GM12878 (cell line): ENCODE measurements around the gene SGO1. TPM values are rescaled to one million over a fixed set of nuclear protein-coding genes. Genes with fewer than 3 reads are reported as not detected.

ENCODE experiments used
- BRCA1 ChIP-seq: IDR thresholded peaks from 2 replicates; pipeline ENCODE4 v1.6.1; 2011; ENCODE audit warnings: low read depth, low read length, improper control_type of control experiment
- CBX3 ChIP-seq: fragments of 200-600 bp; sonication (generic); IDR thresholded peaks from 2 replicates; pipeline ENCODE4 v1.6.1; 2016; ENCODE audit warnings: low read depth, borderline replicate concordance
- CHD1 ChIP-seq: IDR thresholded peaks from 2 replicates; pipeline ENCODE4 v1.6.1; 2012; ENCODE audit warnings: low read depth, low read length, improper control_type of control experiment
- JUND ChIP-seq: IDR thresholded peaks from 2 replicates; pipeline ENCODE4 v1.6.1; 2012; ENCODE audit warnings: low read depth, mild to moderate bottlenecking, low read length, improper control_type of control experiment, moderate library complexity
- MXI1 ChIP-seq: fragments of 150-350 bp; IDR thresholded peaks from 2 replicates; pipeline ENCODE4 v1.6.1; 2011; ENCODE audit warnings: low read depth, mild to moderate bottlenecking, inconsistent platforms, low read length, improper control_type of control experiment
- NBN ChIP-seq: fragments of 450-650 bp; IDR thresholded peaks from 2 replicates; pipeline ENCODE4 v1.6.1; 2016
- NR2C1 ChIP-seq: fragments of 450-650 bp; IDR thresholded peaks from 2 replicates; pipeline ENCODE4 v1.6.1; 2017; ENCODE audit warnings: antibody characterized with exemption, mild to moderate bottlenecking, moderate library complexity
- SP1 ChIP-seq: IDR thresholded peaks from one replicate; pipeline ENCODE4 v1.6.1; 2011; ENCODE audit warnings: low read depth, low read length
- SUPT20H ChIP-seq: IDR thresholded peaks from 2 replicates; pipeline ENCODE4 v1.6.1; 2011; ENCODE audit warnings: low read depth, mild to moderate bottlenecking, low read length, moderate library complexity, borderline replicate concordance; ENCODE audit not compliant: control insufficient read depth
- TAF1 ChIP-seq: IDR thresholded peaks from 2 replicates; pipeline ENCODE4 v1.6.1; 2011; ENCODE audit warnings: mild to moderate bottlenecking, low read depth, low read length, borderline replicate concordance
- polyA plus RNA-seq, 11 experiments: library from polyadenylated mRNA; depleted of rRNA in 4 of 11; unstranded in 6 of 11; stranded (reverse) in 5 of 11; fragments of >200 nt; fragmentation: Nextera tagmentation in 4 of 11; fragmentation: Illumina TruSeq in 1 of 11; extraction: Ambion mirVana in 4 of 11; extraction: Trizol in 1 of 11; gene quantifications; 1 replicate in 1 of 11; 2 replicates in 10 of 11; pipeline versions ENCODE4 v1.2.1 to v1.2.3, GENCODE V29; 2011 to 2016; ENCODE audit warnings: inconsistent platforms in 2 of 11, missing spikeins in 2 of 11, low read depth in 1 of 11
- total RNA-seq, 4 experiments: library from RNA; depleted of rRNA in 3 of 4; stranded (reverse); fragments of >200 nt in 3 of 4; fragmentation: Illumina TruSeq in 1 of 4; extraction: Trizol in 1 of 4; gene quantifications; 2 replicates each; pipeline versions ENCODE4 v1.2.1 to v1.2.3, GENCODE V29; 2013 to 2021
- TF ChIP-seq, protein P1 (sequence below): fragments of 450-650 bp; IDR thresholded peaks from 2 replicates; pipeline ENCODE4 v1.6.1; 2017; ENCODE audit warnings: borderline replicate concordance
- TF ChIP-seq, protein P2 (sequence below): fragments of 450-650 bp; IDR thresholded peaks from 2 replicates; pipeline ENCODE4 v1.6.1; 2017; ENCODE audit warnings: mild to moderate bottlenecking, moderate library complexity
- TF ChIP-seq, protein P3 (sequence below): IDR thresholded peaks from 2 replicates; pipeline ENCODE4 v1.6.1; 2012; ENCODE audit warnings: low read depth, low read length, improper control_type of control experiment
- TF ChIP-seq, protein P4 (sequence below): fragments of 450-650 bp; IDR thresholded peaks from 2 replicates; pipeline ENCODE4 v1.6.1; 2018; ENCODE audit warnings: borderline replicate concordance, mild to moderate bottlenecking; ENCODE audit not compliant: partially characterized antibody

Gene SGO1
- total and polyA plus RNA-seq, 10 of the 15 experiments (the other 5 are each of a cell fraction or from before 2014, with no cell fraction given) = 10.9 to 46.2 (median 17.6) TPM

DNA sequence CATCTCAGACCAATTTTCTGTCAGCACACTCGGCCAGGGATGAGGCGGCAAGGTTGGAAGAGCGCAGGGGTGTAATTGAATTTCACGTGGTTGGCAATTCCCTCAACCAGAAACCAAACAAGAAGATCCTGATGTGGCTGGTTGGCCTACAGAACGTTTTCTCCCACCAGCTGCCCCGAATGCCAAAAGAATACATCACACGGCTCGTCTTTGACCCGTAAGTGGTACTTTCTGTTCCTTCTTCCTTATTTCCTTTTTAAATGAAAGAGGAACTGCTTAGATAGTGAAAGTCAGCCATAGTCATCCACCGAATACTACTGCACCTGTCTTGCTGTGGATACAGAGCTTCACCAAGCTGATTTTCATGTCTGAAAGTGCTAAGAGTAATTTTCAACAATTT is 60.1 kb downstream of the SGO1 start (continued):
- TF ChIP-seq, protein P1, sequence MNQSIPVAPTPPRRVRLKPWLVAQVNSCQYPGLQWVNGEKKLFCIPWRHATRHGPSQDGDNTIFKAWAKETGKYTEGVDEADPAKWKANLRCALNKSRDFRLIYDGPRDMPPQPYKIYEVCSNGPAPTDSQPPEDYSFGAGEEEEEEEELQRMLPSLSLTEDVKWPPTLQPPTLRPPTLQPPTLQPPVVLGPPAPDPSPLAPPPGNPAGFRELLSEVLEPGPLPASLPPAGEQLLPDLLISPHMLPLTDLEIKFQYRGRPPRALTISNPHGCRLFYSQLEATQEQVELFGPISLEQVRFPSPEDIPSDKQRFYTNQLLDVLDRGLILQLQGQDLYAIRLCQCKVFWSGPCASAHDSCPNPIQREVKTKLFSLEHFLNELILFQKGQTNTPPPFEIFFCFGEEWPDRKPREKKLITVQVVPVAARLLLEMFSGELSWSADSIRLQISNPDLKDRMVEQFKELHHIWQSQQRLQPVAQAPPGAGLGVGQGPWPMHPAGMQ = no peak
- TF ChIP-seq SP1 = no peak
- no peak for TF ChIP-seq JUND
- no peak for TF ChIP-seq BRCA1
- TF ChIP-seq CBX3 = no peak
- TF ChIP-seq MXI1 = peak; percentile 57; the same call in 1 of the 2 replicates
- TF ChIP-seq, protein P2, sequence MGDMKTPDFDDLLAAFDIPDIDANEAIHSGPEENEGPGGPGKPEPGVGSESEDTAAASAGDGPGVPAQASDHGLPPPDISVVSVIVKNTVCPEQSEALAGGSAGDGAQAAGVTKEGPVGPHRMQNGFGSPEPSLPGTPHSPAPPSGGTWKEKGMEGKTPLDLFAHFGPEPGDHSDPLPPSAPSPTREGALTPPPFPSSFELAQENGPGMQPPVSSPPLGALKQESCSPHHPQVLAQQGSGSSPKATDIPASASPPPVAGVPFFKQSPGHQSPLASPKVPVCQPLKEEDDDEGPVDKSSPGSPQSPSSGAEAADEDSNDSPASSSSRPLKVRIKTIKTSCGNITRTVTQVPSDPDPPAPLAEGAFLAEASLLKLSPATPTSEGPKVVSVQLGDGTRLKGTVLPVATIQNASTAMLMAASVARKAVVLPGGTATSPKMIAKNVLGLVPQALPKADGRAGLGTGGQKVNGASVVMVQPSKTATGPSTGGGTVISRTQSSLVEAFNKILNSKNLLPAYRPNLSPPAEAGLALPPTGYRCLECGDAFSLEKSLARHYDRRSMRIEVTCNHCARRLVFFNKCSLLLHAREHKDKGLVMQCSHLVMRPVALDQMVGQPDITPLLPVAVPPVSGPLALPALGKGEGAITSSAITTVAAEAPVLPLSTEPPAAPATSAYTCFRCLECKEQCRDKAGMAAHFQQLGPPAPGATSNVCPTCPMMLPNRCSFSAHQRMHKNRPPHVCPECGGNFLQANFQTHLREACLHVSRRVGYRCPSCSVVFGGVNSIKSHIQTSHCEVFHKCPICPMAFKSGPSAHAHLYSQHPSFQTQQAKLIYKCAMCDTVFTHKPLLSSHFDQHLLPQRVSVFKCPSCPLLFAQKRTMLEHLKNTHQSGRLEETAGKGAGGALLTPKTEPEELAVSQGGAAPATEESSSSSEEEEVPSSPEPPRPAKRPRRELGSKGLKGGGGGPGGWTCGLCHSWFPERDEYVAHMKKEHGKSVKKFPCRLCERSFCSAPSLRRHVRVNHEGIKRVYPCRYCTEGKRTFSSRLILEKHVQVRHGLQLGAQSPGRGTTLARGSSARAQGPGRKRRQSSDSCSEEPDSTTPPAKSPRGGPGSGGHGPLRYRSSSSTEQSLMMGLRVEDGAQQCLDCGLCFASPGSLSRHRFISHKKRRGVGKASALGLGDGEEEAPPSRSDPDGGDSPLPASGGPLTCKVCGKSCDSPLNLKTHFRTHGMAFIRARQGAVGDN = peak; percentile 44; the same call in 1 of the 2 replicates
- TF ChIP-seq NR2C1 = 0 out of 2 replicates have a peak, but pooled peaks have one; percentile 24
- no peak for TF ChIP-seq TAF1
- TF ChIP-seq SUPT20H = no peak
- no peak for TF ChIP-seq NBN
- TF ChIP-seq, protein P3, sequence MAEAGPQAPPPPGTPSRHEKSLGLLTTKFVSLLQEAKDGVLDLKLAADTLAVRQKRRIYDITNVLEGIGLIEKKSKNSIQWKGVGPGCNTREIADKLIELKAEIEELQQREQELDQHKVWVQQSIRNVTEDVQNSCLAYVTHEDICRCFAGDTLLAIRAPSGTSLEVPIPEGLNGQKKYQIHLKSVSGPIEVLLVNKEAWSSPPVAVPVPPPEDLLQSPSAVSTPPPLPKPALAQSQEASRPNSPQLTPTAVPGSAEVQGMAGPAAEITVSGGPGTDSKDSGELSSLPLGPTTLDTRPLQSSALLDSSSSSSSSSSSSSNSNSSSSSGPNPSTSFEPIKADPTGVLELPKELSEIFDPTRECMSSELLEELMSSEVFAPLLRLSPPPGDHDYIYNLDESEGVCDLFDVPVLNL = no peak
- TF ChIP-seq, protein P4, sequence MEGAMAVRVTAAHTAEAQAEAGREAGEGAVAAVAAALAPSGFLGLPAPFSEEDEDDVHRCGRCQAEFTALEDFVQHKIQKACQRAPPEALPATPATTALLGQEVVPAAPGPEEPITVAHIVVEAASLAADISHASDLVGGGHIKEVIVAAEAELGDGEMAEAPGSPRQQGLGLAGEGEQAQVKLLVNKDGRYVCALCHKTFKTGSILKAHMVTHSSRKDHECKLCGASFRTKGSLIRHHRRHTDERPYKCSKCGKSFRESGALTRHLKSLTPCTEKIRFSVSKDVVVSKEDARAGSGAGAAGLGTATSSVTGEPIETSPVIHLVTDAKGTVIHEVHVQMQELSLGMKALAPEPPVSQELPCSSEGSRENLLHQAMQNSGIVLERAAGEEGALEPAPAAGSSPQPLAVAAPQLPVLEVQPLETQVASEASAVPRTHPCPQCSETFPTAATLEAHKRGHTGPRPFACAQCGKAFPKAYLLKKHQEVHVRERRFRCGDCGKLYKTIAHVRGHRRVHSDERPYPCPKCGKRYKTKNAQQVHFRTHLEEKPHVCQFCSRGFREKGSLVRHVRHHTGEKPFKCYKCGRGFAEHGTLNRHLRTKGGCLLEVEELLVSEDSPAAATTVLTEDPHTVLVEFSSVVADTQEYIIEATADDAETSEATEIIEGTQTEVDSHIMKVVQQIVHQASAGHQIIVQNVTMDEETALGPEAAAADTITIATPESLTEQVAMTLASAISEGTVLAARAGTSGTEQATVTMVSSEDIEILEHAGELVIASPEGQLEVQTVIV = no peak
- TF ChIP-seq CHD1 = no peak
- TF ChIP-seq, all 136 proteins: peak for 37
